ENCODE measurements around the gene CD8B2. TPM values are rescaled to one million over a fixed set of nuclear protein-coding genes. Genes with fewer than 3 reads are reported as not detected.

The CD8B2 gene
- polyA plus RNA-seq, 1 of the 3 experiments (the other 2 are of a cell fraction): not detected

GRCh38 chr2:106530866-106531265 lies 43.7 kb downstream of the CD8B2 start:
- Histone ChIP-seq H3K27ac (ENCODE audit: low read depth in 2 of 2, low read length in 1 of 2) (no peak overlapping the region), H3K9ac (no peak overlapping the region), H3K4me3 (ENCODE audit: low read depth in 2 of 2, low read length in 1 of 2) (no peak overlapping the region), H3K36me3 (replicated peaks in 1 of 2; ENCODE audit: control insufficient read depth in 1 of 2, insufficient read depth in 2 of 2, low read length in 1 of 2) (no peaks in the 10 kb centered on the region), H2AFZ (ENCODE audit: low read depth) (no peak overlapping the region), H3K4me1 (ENCODE audit: control insufficient read depth in 1 of 2, insufficient read depth in 2 of 2, low read depth in 1 of 2, low read length in 1 of 2) (no peaks in the 10 kb centered on the region), H3F3A (replicated peaks; ENCODE audit: insufficient read depth) (no peaks in the 10 kb centered on the region), H3K79me2 (ENCODE audit: insufficient read depth) (no peaks in the 10 kb centered on the region), H4K20me1 (ENCODE audit: insufficient read depth) (no peaks in the 10 kb centered on the region), H3K27me3 (ENCODE audit: insufficient read depth) (no peaks in the 10 kb centered on the region), H3K9me2 (no peaks in the 10 kb centered on the region), H3K4me2 (no peak overlapping the region), H3K9me3 (no peaks in the 10 kb centered on the region)
- ChIA-PET POLR2A (no interaction called here), CTCF (interaction anchor here (0.6 to 1.7 kb wide), 2 partner anchors 11 to 41 kb away, joined by 3 to 5 read pairs; no protein-coding TSS in a partner anchor)
- WGBS (ENCODE audit: low lambda C conversion rate): 33% methylated on average over 2 of the region's 2 CpGs
- no peak for DNase-seq
- no peak for TF ChIP-seq POLR2AphosphoS5 (IDR thresholded peaks at IDR 0.05; ENCODE audit: low read depth, low read length)
- TF ChIP-seq TCF12 (IDR thresholded peaks at IDR 0.05): no peak
- no peak for TF ChIP-seq ZBTB33 (IDR thresholded peaks at IDR 0.05; ENCODE audit: borderline replicate concordance, low read depth)
- no peak for TF ChIP-seq TAF1 (IDR thresholded peaks at IDR 0.05; ENCODE audit: borderline replicate concordance, low read depth, low read length)
- TF ChIP-seq USF2 (IDR thresholded peaks at IDR 0.05; ENCODE audit: borderline replicate concordance, low read depth, low read length): no peak
- no peak for TF ChIP-seq EP300 (IDR thresholded peaks at IDR 0.05; ENCODE audit: borderline replicate concordance in 1 of 2, low read depth in 1 of 2, low read length in 1 of 2)
- TF ChIP-seq YY1 (IDR thresholded peaks at IDR 0.05; ENCODE audit: low read depth): no peak
- no peak for TF ChIP-seq CHD2 (IDR thresholded peaks at IDR 0.05; ENCODE audit: low read length, partially characterized antibody)
- TF ChIP-seq GABPA (IDR thresholded peaks at IDR 0.05; ENCODE audit: low read depth): no peak
- no peak for TF ChIP-seq MEF2A (IDR thresholded peaks at IDR 0.05; ENCODE audit: borderline replicate concordance, low read depth)
- TF ChIP-seq EZH2phosphoT487 (IDR thresholded peaks at IDR 0.05; ENCODE audit: borderline replicate concordance, low read depth): no peak
- TF ChIP-seq TEAD4 (IDR thresholded peaks at IDR 0.05; ENCODE audit: borderline replicate concordance, insufficient read depth): no peak

GRCh38 chr2:106531676-106532214 lies 44.6 kb downstream of the CD8B2 start:
- Histone ChIP-seq H3K27me3 (ENCODE audit: insufficient read depth) (no peaks in the 10 kb centered on the region), H3K4me3 (ENCODE audit: low read depth in 2 of 2, low read length in 1 of 2) (no peak overlapping the region), H3K4me2 (no peak overlapping the region), H3K9me2 (no peaks in the 10 kb centered on the region), H3K9ac (no peak overlapping the region), H2AFZ (ENCODE audit: low read depth) (no peak overlapping the region), H4K20me1 (ENCODE audit: insufficient read depth) (no peaks in the 10 kb centered on the region), H3K9me3 (no peaks in the 10 kb centered on the region), H3K27ac (ENCODE audit: low read depth in 2 of 2, low read length in 1 of 2) (no peak overlapping the region), H3K36me3 (replicated peaks in 1 of 2; ENCODE audit: control insufficient read depth in 1 of 2, insufficient read depth in 2 of 2, low read length in 1 of 2) (no peaks in the 10 kb centered on the region), H3F3A (replicated peaks; ENCODE audit: insufficient read depth) (no peaks in the 10 kb centered on the region), H3K4me1 (ENCODE audit: control insufficient read depth in 1 of 2, insufficient read depth in 2 of 2, low read depth in 1 of 2, low read length in 1 of 2) (no peaks in the 10 kb centered on the region; a peak in 1 of 4 replicates), H3K79me2 (ENCODE audit: insufficient read depth) (no peaks in the 10 kb centered on the region)
- ChIA-PET CTCF (interaction anchor here (1.7 kb wide), 1 partner anchor 10 kb away, joined by 5 read pairs; no protein-coding TSS in a partner anchor), POLR2A (no interaction called here)
- 55% methylated on average over 6 of the region's 7 CpGs for WGBS (ENCODE audit: low lambda C conversion rate)
- no peak for DNase-seq
- TF ChIP-seq GABPA (IDR thresholded peaks at IDR 0.05; ENCODE audit: low read depth) (no peak), IRF3 (IDR thresholded peaks at IDR 0.05; ENCODE audit: low read depth, low read length) (no peak), CHD2 (IDR thresholded peaks at IDR 0.05; ENCODE audit: low read length, partially characterized antibody) (no peak), NRF1 (IDR thresholded peaks at IDR 0.05; ENCODE audit: low read depth, low read length) (no peak), REST (IDR thresholded peaks at IDR 0.05; ENCODE audit: low read depth, low read length) (no peak), MAX (IDR thresholded peaks at IDR 0.05; ENCODE audit: low read depth) (no peak), EP300 (IDR thresholded peaks at IDR 0.05; ENCODE audit: borderline replicate concordance in 1 of 2, low read depth in 1 of 2, low read length in 1 of 2) (no peak), USF2 (IDR thresholded peaks at IDR 0.05; ENCODE audit: borderline replicate concordance, low read depth, low read length) (no peak), MEF2A (IDR thresholded peaks at IDR 0.05; ENCODE audit: borderline replicate concordance, low read depth) (no peak), JUND (IDR thresholded peaks at IDR 0.05) (no peak)

Measured in SK-N-SH (cell line).